ENCODE measurements around the gene TMEM191C.
"Not testable (repeated sequence)": the region's sequence is repeated elsewhere in the genome, so short reads cannot be mapped to it uniquely, and the experiment has no call there.

The TMEM191C gene

GRCh38 chr22:21446128-21446826 is 20.9 kb upstream of the TMEM191C start:
- DNase-seq (ENCODE audit: low read depth): no peak

GRCh38 chr22:21446827-21447690 is 20.1 kb upstream of the TMEM191C start:
- no peak for DNase-seq (ENCODE audit: low read depth)

- no peak for DNase-seq (ENCODE audit: low read depth)
Observed at GRCh38 chr22:21447694-21448402, 19.3 kb upstream of the TMEM191C start.

GRCh38 chr22:21448627-21449416 is 18.4 kb upstream of the TMEM191C start:
- no peak for DNase-seq (ENCODE audit: low read depth)

GRCh38 chr22:21449531-21450319 is 17.5 kb upstream of the TMEM191C start:
- no peak for DNase-seq (ENCODE audit: low read depth)

- no peak for DNase-seq (ENCODE audit: low read depth)
Observed at GRCh38 chr22:21450320-21450831, 16.8 kb upstream of the TMEM191C start.

GRCh38 chr22:21450858-21451353 is 16.3 kb upstream of the TMEM191C start:
- no peak for DNase-seq (ENCODE audit: low read depth)

- DNase-seq (ENCODE audit: low read depth): no peak
Observed at GRCh38 chr22:21451545-21452520, 15.4 kb upstream of the TMEM191C start.

GRCh38 chr22:21452666-21453065 is 14.5 kb upstream of the TMEM191C start:
- DNase-seq (ENCODE audit: low read depth): not testable (repeated sequence)

- not testable (repeated sequence) for DNase-seq (ENCODE audit: low read depth)
Observed at GRCh38 chr22:21454998-21455333, 12.2 kb upstream of the TMEM191C start.

GRCh38 chr22:21455334-21456089 is 11.7 kb upstream of the TMEM191C start:
- no peak for DNase-seq (ENCODE audit: low read depth)

GRCh38 chr22:21457023-21457787 is 10.0 kb upstream of the TMEM191C start:
- DNase-seq (ENCODE audit: low read depth): no peak

GRCh38 chr22:21462672-21463071 is 4.5 kb upstream of the TMEM191C start:
- not testable (repeated sequence) for DNase-seq (ENCODE audit: low read depth)

- DNase-seq (ENCODE audit: low read depth): peak; percentile 90
Observed at GRCh38 chr22:21468194-21469096, 1.3 kb downstream of the TMEM191C start.

GRCh38 chr22:21469097-21469994 is 2.2 kb downstream of the TMEM191C start:
- DNase-seq (ENCODE audit: low read depth): not testable (repeated sequence)

- not testable (repeated sequence) for DNase-seq (ENCODE audit: low read depth)
Observed at GRCh38 chr22:21472984-21473383, 5.8 kb downstream of the TMEM191C start.
